HepG2 (cell line): ENCODE results near the gene POLR1E. TPM values are rescaled to one million over a fixed set of nuclear protein-coding genes. Genes with fewer than 3 reads are reported as not detected.

Source experiments
- ATAC-seq: fragments of 200-7000 bp; cut with Tn5 transposase; 3 replicates; pipeline ENCODE4 v1.9.1; 2020; ENCODE audit warnings: mild to moderate bottlenecking, moderate library complexity
- BruUV-seq: library from RNA; stranded (reverse); fragments of 400-500 nt; replicated peaks from 2 replicates; lab custom pipeline; 2021; lab: Mats Ljungman, UMichigan
- CTCF ChIA-PET: fragments of 300-600 bp; formaldehyde crosslinking; extraction: SDS; loops from one replicate; lab custom pipeline; 2021; ENCODE audit warnings: low total read pairs, inconsistent platforms, low intra/inter-chr PET ratio; lab: Yijun Ruan, JAX
- POLR2A ChIA-PET: fragments of 350-600 bp; sonication (Branson Sonifier 250); formaldehyde crosslinking; loops from one replicate; lab custom pipeline; 2020; ENCODE audit warnings: antibody characterized with exemption, inconsistent platforms; lab: Yijun Ruan, JAX
- DNase-seq: peaks from one replicate; pipeline ENCODE4 v3.0.0-alpha.2; 2015; ENCODE audit warnings: low spot score
- FAIRE-seq: peaks from 3 replicates; lab custom pipeline; 2011; peaks lifted over from hg19 to GRCh38; lab: Jason Lieb, UNC
- H2AFZ ChIP-seq: one replicate; pipeline ENCODE4 v1.6.1; 2011; ENCODE audit warnings: low read length, inconsistent platforms
- H3K27ac ChIP-seq: fragments of 300-600 bp; 3 replicates; pipeline ENCODE4 v1.8.0; 2011; ENCODE audit warnings: mixed run types, mild to moderate bottlenecking, mixed read lengths, low read length, inconsistent platforms; ENCODE audit not compliant: insufficient read depth; ENCODE audit errors: extremely low read length
- H3K27me3 ChIP-seq, 2 experiments: fragments of 200-600 bp in 1 of 2; 2 replicates in 1 of 2; 3 replicates in 1 of 2; pipeline versions ENCODE4 v1.6.0 to v1.8.0; 2011; ENCODE audit warnings: low read length in 2 of 2, mild to moderate bottlenecking in 2 of 2, moderate library complexity in 2 of 2, inconsistent platforms in 1 of 2; ENCODE audit not compliant: insufficient read depth in 2 of 2, control insufficient read depth in 1 of 2
- H3K36me3 ChIP-seq, 2 experiments: fragments of 200-600 bp in 1 of 2; replicated peaks in 1 of 2; 2 replicates in 1 of 2; 3 replicates in 1 of 2; pipeline versions ENCODE4 v1.5.1 to v1.8.0; 2011; ENCODE audit warnings: low read length in 2 of 2, inconsistent platforms in 1 of 2; ENCODE audit not compliant: insufficient read depth in 2 of 2, control insufficient read depth in 1 of 2
- H3K4me1 ChIP-seq: 2 replicates; pipeline ENCODE4 v1.5.1; 2012; ENCODE audit warnings: low read length, inconsistent platforms; ENCODE audit not compliant: insufficient read depth
- H3K4me2 ChIP-seq: 2 replicates; pipeline ENCODE4 v1.6.0; 2011; ENCODE audit warnings: low read depth, low read length, inconsistent platforms
- H3K4me3 ChIP-seq, 3 experiments: fragments of 200-600 bp in 1 of 3; sonication (generic), shearing (Covaris generic) in 1 of 3; replicated peaks in 1 of 3; 2 replicates each; pipeline ENCODE4 v1.5.1; 2011 to 2016; ENCODE audit warnings: low read length in 3 of 3, inconsistent platforms in 2 of 3, low read depth in 2 of 3, mild to moderate bottlenecking in 2 of 3, control low read depth in 1 of 3, mixed read lengths in 1 of 3; ENCODE audit not compliant: insufficient read depth in 1 of 3
- H3K79me2 ChIP-seq: one replicate; pipeline ENCODE4 v1.6.1; 2011; ENCODE audit warnings: low read length, inconsistent platforms; ENCODE audit not compliant: insufficient read depth
- H3K9ac ChIP-seq: 2 replicates; pipeline ENCODE4 v1.6.0; 2011; ENCODE audit warnings: mild to moderate bottlenecking, low read depth, low read length, inconsistent platforms; ENCODE audit not compliant: insufficient read depth
- H3K9me3 ChIP-seq: 2 replicates; pipeline ENCODE4 v1.5.1; 2012; ENCODE audit warnings: mild to moderate bottlenecking, low read length
- H4K20me1 ChIP-seq: 2 replicates; pipeline ENCODE4 v1.6.0; 2011; ENCODE audit warnings: inconsistent platforms, mild to moderate bottlenecking, low read length, moderate library complexity; ENCODE audit not compliant: insufficient read depth
- CHD2 ChIP-seq: IDR thresholded peaks from 2 replicates; pipeline ENCODE4 v1.6.1; 2011; ENCODE audit warnings: low read depth, low read length, improper control_type of control experiment
- ETV6 ChIP-seq: sonication (generic); formaldehyde crosslinking; conservative IDR thresholded peaks from 2 replicates; pipeline ENCODE4 v1.4.0; 2020; ENCODE audit warnings: missing genetic modification reagents
- KLF9 ChIP-seq: IDR thresholded peaks from 2 replicates; pipeline ENCODE4 v1.6.1; 2016; ENCODE audit warnings: low read depth
- ZNF749 ChIP-seq: sonication (generic); formaldehyde crosslinking; IDR thresholded peaks from 2 replicates; pipeline ENCODE4 v1.8.0; 2022; ENCODE audit warnings: mild to moderate bottlenecking, missing genetic modification reagents, moderate library complexity, borderline replicate concordance
- WGBS: methylation state at CpG from one replicate; pipeline ENCODE4 v1.1.6; 2017; ENCODE audit warnings: low lambda C conversion rate; 5-methylcytosine and 5-hydroxymethylcytosine counted together
- in situ Hi-C: cut with HindIII; loops from 2 replicates; pipeline ENCODE4 v1.10.0; 2017; ENCODE audit warnings: low pct_unique_long_range_greater_than_20kb; ENCODE audit not compliant: extremely low pct_ligation_motif_present
- intact Hi-C: fragments of 100-400 bp; cut with micrococcal nuclease; formaldehyde crosslinking; loops from one replicate; pipeline ENCODE4 v1.10.0; 2022; ENCODE audit not compliant: unreplicated experiment
- polyA plus RNA-seq, 8 experiments: library from polyadenylated mRNA; depleted of rRNA in 3 of 8; stranded (reverse) in 7 of 8; unstranded in 1 of 8; fragments of >200 nt; fragmentation: Illumina TruSeq in 4 of 8; extraction: Trizol in 4 of 8; gene quantifications; 2 replicates each; pipeline versions ENCODE4 v1.2.1 to v1.2.3, GENCODE V29; 2011 to 2016; ENCODE audit warnings: low read depth in 4 of 8, missing spikeins in 1 of 8, mixed read lengths in 1 of 8; ENCODE audit not compliant: insufficient read depth in 1 of 8
- total RNA-seq, 5 experiments: library from RNA; depleted of rRNA; stranded (reverse); fragments of >200 nt; fragmentation: Illumina TruSeq; extraction: Trizol; gene quantifications; 2 replicates each; pipeline ENCODE4 v1.2.3, GENCODE V29; 2016; ENCODE audit warnings: low read depth in 1 of 5
- TF ChIP-seq, protein P1 (sequence below): sonication (generic); formaldehyde crosslinking; IDR thresholded peaks from 2 replicates; pipeline ENCODE4 v1.4.0; 2020; ENCODE audit warnings: missing genetic modification reagents
- TF ChIP-seq, protein P2 (sequence below): IDR thresholded peaks from 2 replicates; pipeline ENCODE4 v1.6.1; 2016
- TF ChIP-seq, protein P3 (sequence below): sonication (generic); formaldehyde crosslinking; IDR thresholded peaks from 2 replicates; pipeline ENCODE4 v1.4.0; 2020; ENCODE audit warnings: low read depth, mild to moderate bottlenecking, missing genetic modification reagents

Gene POLR1E
- total and polyA plus RNA-seq, 2 of the 13 experiments (the other 11 are each of a cell fraction or from before 2014, with no cell fraction given): 23.0 to 37.8 TPM

DNA sequence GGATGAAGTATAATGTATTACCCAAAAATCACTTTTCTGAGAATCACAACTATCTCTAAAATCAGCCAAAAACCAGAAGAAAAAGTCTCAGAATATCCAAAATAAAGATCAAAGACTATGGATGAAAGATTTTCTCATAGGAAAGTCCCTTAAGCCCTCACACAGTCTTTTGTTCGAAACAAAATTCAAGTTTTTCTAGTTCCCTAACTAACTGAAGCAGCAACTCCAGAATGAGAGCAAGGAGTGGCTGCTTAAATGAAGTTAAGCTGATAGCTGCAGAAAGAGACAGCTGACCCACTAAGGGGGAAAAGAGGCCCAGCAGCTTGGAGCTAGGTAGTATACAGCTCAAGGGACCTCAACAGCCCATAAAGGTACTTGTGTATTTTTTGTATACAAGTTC, 28.9 kb upstream of the POLR1E start:
- Histone ChIP-seq H3K79me2 (peaks cover 88% of the 10 kb centered on the region), H3K9ac (no peak overlapping the region), H2AFZ (no peak overlapping the region), H3K4me1 (peaks cover 76% of the 10 kb centered on the region), H3K4me3 (no peak overlapping the region), H3K36me3 (peaks cover 1 to 3% of the 10 kb centered on the region in 2 experiments; a peak in 1 of 5 replicates), H3K27me3 (no peaks in the 10 kb centered on the region), H3K27ac (no peak overlapping the region), H3K4me2 (no peak overlapping the region), H4K20me1 (peaks cover 41% of the 10 kb centered on the region), H3K9me3 (no peaks in the 10 kb centered on the region)
- POLR2A ChIA-PET: interaction anchor here (2.5 kb wide), 1 partner anchor 9 kb away, joined by 8 read pairs; the partner anchor contains the start of gene ZBTB5
- CTCF ChIA-PET: no interaction called here
- ATAC-seq (no peak), DNase-seq (no peak), FAIRE-seq (no peak)
- intact Hi-C loops: no loop called here
- TF ChIP-seq, protein P1, sequence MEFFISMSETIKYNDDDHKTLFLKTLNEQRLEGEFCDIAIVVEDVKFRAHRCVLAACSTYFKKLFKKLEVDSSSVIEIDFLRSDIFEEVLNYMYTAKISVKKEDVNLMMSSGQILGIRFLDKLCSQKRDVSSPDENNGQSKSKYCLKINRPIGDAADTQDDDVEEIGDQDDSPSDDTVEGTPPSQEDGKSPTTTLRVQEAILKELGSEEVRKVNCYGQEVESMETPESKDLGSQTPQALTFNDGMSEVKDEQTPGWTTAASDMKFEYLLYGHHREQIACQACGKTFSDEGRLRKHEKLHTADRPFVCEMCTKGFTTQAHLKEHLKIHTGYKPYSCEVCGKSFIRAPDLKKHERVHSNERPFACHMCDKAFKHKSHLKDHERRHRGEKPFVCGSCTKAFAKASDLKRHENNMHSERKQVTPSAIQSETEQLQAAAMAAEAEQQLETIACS: no peak
- TF ChIP-seq CHD2: no peak
- TF ChIP-seq, protein P2, sequence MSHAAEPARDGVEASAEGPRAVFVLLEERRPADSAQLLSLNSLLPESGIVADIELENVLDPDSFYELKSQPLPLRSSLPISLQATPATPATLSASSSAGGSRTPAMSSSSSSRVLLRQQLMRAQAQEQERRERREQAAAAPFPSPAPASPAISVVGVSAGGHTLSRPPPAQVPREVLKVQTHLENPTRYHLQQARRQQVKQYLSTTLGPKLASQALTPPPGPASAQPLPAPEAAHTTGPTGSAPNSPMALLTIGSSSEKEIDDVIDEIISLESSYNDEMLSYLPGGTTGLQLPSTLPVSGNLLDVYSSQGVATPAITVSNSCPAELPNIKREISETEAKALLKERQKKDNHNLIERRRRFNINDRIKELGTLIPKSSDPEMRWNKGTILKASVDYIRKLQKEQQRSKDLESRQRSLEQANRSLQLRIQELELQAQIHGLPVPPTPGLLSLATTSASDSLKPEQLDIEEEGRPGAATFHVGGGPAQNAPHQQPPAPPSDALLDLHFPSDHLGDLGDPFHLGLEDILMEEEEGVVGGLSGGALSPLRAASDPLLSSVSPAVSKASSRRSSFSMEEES: no peak
- TF ChIP-seq ZNF749 (CRISPR knock-in tag): no peak
- no peak for TF ChIP-seq KLF9
- no peak for TF ChIP-seq ETV6
- TF ChIP-seq, protein P3, sequence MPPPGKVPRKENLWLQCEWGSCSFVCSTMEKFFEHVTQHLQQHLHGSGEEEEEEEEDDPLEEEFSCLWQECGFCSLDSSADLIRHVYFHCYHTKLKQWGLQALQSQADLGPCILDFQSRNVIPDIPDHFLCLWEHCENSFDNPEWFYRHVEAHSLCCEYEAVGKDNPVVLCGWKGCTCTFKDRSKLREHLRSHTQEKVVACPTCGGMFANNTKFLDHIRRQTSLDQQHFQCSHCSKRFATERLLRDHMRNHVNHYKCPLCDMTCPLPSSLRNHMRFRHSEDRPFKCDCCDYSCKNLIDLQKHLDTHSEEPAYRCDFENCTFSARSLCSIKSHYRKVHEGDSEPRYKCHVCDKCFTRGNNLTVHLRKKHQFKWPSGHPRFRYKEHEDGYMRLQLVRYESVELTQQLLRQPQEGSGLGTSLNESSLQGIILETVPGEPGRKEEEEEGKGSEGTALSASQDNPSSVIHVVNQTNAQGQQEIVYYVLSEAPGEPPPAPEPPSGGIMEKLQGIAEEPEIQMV (CRISPR knock-in tag): no peak
- no TSS peak for BruUV-seq
- 100% methylated on average over 1 of the region's 1 CpG for WGBS
- in situ Hi-C loops: no loop called here
